ENCODE data around the gene FOXP4. TPM values are rescaled to one million over a fixed set of nuclear protein-coding genes. Genes with fewer than 3 reads are reported as not detected.

FOXP4 gene
- total RNA-seq, 1 donor from 2014 or later = 41.9 TPM

GRCh38 chr6:41558033-41558807, 12.0 kb downstream of the FOXP4 start:
- no peaks in the 10 kb centered on the region for H3K9me3 Mint-ChIP-seq (ENCODE audit: unreplicated experiment)
- Histone ChIP-seq H4K20me1 (ENCODE audit: insufficient read depth, low read length) (peaks cover 87% of the 10 kb centered on the region), H3K9me3 (ENCODE audit: insufficient read depth, low read depth, low read length) (no peaks in the 10 kb centered on the region), H3K27me3 (ENCODE audit: insufficient read depth, low read length) (no peaks in the 10 kb centered on the region), H3K4me1 (ENCODE audit: insufficient read depth, low read length) (peaks cover 3% of the 10 kb centered on the region), H3K4me2 (ENCODE audit: low read length) (no peak overlapping the region), H3K36me3 (ENCODE audit: insufficient read depth, low read length) (no peaks in the 10 kb centered on the region), H3K4me3 (ENCODE audit: insufficient read depth, low read depth, low read length) (no peak overlapping the region), H2AFZ (ENCODE audit: low read depth, low read length) (no peak overlapping the region), H3K79me2 (ENCODE audit: insufficient read depth, low read length) (peaks cover 27% of the 10 kb centered on the region), H3K9ac (ENCODE audit: low read length) (no peak overlapping the region), H3K27ac (ENCODE audit: low read depth, low read length) (no peak overlapping the region)
- H3K27me3 Mint-ChIP-seq (ENCODE audit: low read depth, unreplicated experiment) = no peaks in the 10 kb centered on the region
- DNase-seq (ENCODE audit: low read depth) = peak; percentile 33
- H3K27ac Mint-ChIP-seq (ENCODE audit: unreplicated experiment) = no peak overlapping the region
- H3K4me3 Mint-ChIP-seq (ENCODE audit: unreplicated experiment) = no peak overlapping the region
- TF ChIP-seq EZH2 (IDR thresholded peaks at IDR 0.05; ENCODE audit: insufficient read depth, low read length) = no peak
- TF ChIP-seq, protein P1, sequence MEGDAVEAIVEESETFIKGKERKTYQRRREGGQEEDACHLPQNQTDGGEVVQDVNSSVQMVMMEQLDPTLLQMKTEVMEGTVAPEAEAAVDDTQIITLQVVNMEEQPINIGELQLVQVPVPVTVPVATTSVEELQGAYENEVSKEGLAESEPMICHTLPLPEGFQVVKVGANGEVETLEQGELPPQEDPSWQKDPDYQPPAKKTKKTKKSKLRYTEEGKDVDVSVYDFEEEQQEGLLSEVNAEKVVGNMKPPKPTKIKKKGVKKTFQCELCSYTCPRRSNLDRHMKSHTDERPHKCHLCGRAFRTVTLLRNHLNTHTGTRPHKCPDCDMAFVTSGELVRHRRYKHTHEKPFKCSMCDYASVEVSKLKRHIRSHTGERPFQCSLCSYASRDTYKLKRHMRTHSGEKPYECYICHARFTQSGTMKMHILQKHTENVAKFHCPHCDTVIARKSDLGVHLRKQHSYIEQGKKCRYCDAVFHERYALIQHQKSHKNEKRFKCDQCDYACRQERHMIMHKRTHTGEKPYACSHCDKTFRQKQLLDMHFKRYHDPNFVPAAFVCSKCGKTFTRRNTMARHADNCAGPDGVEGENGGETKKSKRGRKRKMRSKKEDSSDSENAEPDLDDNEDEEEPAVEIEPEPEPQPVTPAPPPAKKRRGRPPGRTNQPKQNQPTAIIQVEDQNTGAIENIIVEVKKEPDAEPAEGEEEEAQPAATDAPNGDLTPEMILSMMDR (IDR thresholded peaks at IDR 0.05; ENCODE audit: insufficient read depth, low read depth, low read length) = no peak
- peaks cover 8% of the 10 kb centered on the region for H3K36me3 Mint-ChIP-seq (ENCODE audit: low read depth, unreplicated experiment)
- no peaks in the 10 kb centered on the region for H3K4me1 Mint-ChIP-seq (ENCODE audit: low read depth, unreplicated experiment)
- no peak for FAIRE-seq

GRCh38 chr6:41559655-41560427, 13.7 kb downstream of the FOXP4 start:
- no peak overlapping the region for H2AFZ ChIP-seq (ENCODE audit: low read depth, low read length)
- TF ChIP-seq, protein P1 (IDR thresholded peaks at IDR 0.05; ENCODE audit: insufficient read depth, low read depth, low read length) = no peak
- no peak for TF ChIP-seq EZH2 (IDR thresholded peaks at IDR 0.05; ENCODE audit: insufficient read depth, low read length)
- no peaks in the 10 kb centered on the region for H3K4me1 ChIP-seq (ENCODE audit: insufficient read depth, low read length)
- H3K9ac ChIP-seq (ENCODE audit: low read length) = no peak overlapping the region
- H3K9me3 Mint-ChIP-seq (ENCODE audit: unreplicated experiment) = no peaks in the 10 kb centered on the region
- no peaks in the 10 kb centered on the region for H3K27me3 Mint-ChIP-seq (ENCODE audit: low read depth, unreplicated experiment)
- FAIRE-seq (no peak), DNase-seq (ENCODE audit: low read depth) (no peak)
- H3K36me3 ChIP-seq (ENCODE audit: insufficient read depth, low read length) = no peaks in the 10 kb centered on the region
- H4K20me1 ChIP-seq (ENCODE audit: insufficient read depth, low read length) = peaks cover 86% of the 10 kb centered on the region
- H3K9me3 ChIP-seq (ENCODE audit: insufficient read depth, low read depth, low read length) = no peaks in the 10 kb centered on the region
- no peak overlapping the region for H3K4me3 Mint-ChIP-seq (ENCODE audit: unreplicated experiment)
- H3K27ac Mint-ChIP-seq (ENCODE audit: unreplicated experiment) = no peak overlapping the region
- peaks cover 20% of the 10 kb centered on the region for H3K79me2 ChIP-seq (ENCODE audit: insufficient read depth, low read length)
- no peaks in the 10 kb centered on the region for H3K27me3 ChIP-seq (ENCODE audit: insufficient read depth, low read length)
- H3K27ac ChIP-seq (ENCODE audit: low read depth, low read length) = no peak overlapping the region
- peaks cover 7% of the 10 kb centered on the region for H3K36me3 Mint-ChIP-seq (ENCODE audit: low read depth, unreplicated experiment)
- peak overlapping the region; percentile 84 for H3K4me2 ChIP-seq (ENCODE audit: low read length)
- H3K4me1 Mint-ChIP-seq (ENCODE audit: low read depth, unreplicated experiment) = no peaks in the 10 kb centered on the region
- peak overlapping the region; percentile 53 for H3K4me3 ChIP-seq (ENCODE audit: insufficient read depth, low read depth, low read length)

Measured in astrocyte (in vitro differentiated cells and primary cell).